ENCODE results near the gene HDAC8. TPM values are rescaled to one million over a fixed set of nuclear protein-coding genes. Genes with fewer than 3 reads are reported as not detected.

HDAC8 gene
- total RNA-seq, 2 experiments from 2014 or later: 17.9 to 19.2 TPM

GRCh38 chrX:72296991-72297390 is 275.7 kb downstream of the HDAC8 start:
- H3K4me3 Mint-ChIP-seq: no peak overlapping the region
- no peak for DNase-seq
- H3K36me3 Mint-ChIP-seq: no peaks in the 10 kb centered on the region
- no peak overlapping the region for H3K27ac Mint-ChIP-seq
- H3K9me3 Mint-ChIP-seq: no peaks in the 10 kb centered on the region
- peaks cover 38% of the 10 kb centered on the region for H3K27me3 Mint-ChIP-seq
- no peaks in the 10 kb centered on the region for H3K4me1 Mint-ChIP-seq

- no peaks in the 10 kb centered on the region for H3K4me1 Mint-ChIP-seq
- H3K36me3 Mint-ChIP-seq: no peaks in the 10 kb centered on the region
- H3K27me3 Mint-ChIP-seq: peaks cover 38% of the 10 kb centered on the region
- H3K4me3 Mint-ChIP-seq: no peak overlapping the region
- DNase-seq: no peak
- H3K9me3 Mint-ChIP-seq: no peaks in the 10 kb centered on the region
- H3K27ac Mint-ChIP-seq: no peak overlapping the region
Observed at GRCh38 chrX:72295745-72296144, 276.9 kb downstream of the HDAC8 start.

GRCh38 chrX:72294497-72294896 is 278.1 kb downstream of the HDAC8 start:
- H3K27ac Mint-ChIP-seq: no peak overlapping the region
- no peak for DNase-seq
- H3K9me3 Mint-ChIP-seq: no peaks in the 10 kb centered on the region
- no peaks in the 10 kb centered on the region for H3K4me1 Mint-ChIP-seq
- H3K27me3 Mint-ChIP-seq: peaks cover 43% of the 10 kb centered on the region
- no peaks in the 10 kb centered on the region for H3K36me3 Mint-ChIP-seq
- no peak overlapping the region for H3K4me3 Mint-ChIP-seq

- Mint-ChIP-seq H3K27me3 (peaks cover 16% of the 10 kb centered on the region), H3K4me3 (no peak overlapping the region), H3K27ac (no peak overlapping the region), H3K36me3 (no peaks in the 10 kb centered on the region), H3K9me3 (no peaks in the 10 kb centered on the region), H3K4me1 (no peaks in the 10 kb centered on the region)
- no peak for DNase-seq
Observed at GRCh38 chrX:72282302-72282701, 290.3 kb downstream of the HDAC8 start.

GRCh38 chrX:72280321-72280845 is 292.3 kb downstream of the HDAC8 start:
- no peaks in the 10 kb centered on the region for H3K4me1 Mint-ChIP-seq

More at GRCh38 chrX:72280321-72280845, 292.3 kb downstream of the HDAC8 start:
- Mint-ChIP-seq H3K27me3 (peaks cover 16% of the 10 kb centered on the region), H3K36me3 (peaks cover 14% of the 10 kb centered on the region), H3K9me3 (no peaks in the 10 kb centered on the region), H3K27ac (no peak overlapping the region), H3K4me3 (no peak overlapping the region)
- DNase-seq: no peak

Other genes starting within 250 kb of the HDAC8 start
- gene PHKA1, start 141.5 kb upstream of the HDAC8 start, total RNA-seq: 10 to 100 TPM in 1 of 2 experiments, 1 to 10 TPM in 1; 9.7 to 10.2 TPM
- gene DMRTC1B, start 204.0 kb upstream of the HDAC8 start, total RNA-seq: not detected
- gene FAM236B, start 209.8 kb upstream of the HDAC8 start, total RNA-seq: not detected
- gene FAM236D, start 235.4 kb upstream of the HDAC8 start, total RNA-seq: not detected

Measured in activated naive CD8-positive, alpha-beta T cell treated with anti-CD3 and anti-CD28 coated beads for 36 hours (primary cell).